Measurements from ENCODE around the gene ATP6V0D1. TPM values are rescaled to one million over a fixed set of nuclear protein-coding genes. Genes with fewer than 3 reads are reported as not detected.

Gene ATP6V0D1
- total RNA-seq, 3 donors from 2014 or later (not counting 1 experiment from before 2014, with no cell fraction given) = 76.0 to 84.9 (median 83.3) TPM

DNA sequence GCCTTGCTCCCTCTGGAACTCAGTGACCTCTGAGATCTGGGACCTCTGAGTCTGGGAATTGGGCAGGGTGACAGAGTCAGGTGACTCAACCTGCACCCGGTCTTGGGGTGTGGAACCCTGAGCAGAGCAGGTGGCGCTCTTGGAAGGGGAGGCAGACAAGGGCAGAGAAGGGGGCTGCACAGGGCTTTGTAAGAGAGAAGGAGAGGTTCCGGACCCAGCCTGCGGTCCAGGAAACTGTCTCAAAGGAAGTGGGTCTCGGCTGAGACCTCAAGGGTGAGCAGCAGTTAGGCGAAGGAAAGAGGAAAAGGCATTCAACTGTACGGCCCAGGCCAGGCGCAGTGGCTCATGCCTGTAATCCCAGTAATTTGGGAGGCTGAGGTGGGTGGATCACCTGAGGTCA, 37.7 kb upstream of the ATP6V0D1 start:
- intact Hi-C loops (cut with micrococcal nuclease) = no loop called here
- H3K27me3 ChIP-seq (ENCODE audit: control insufficient read depth, insufficient read depth, low read length) = no peaks in the 10 kb centered on the region
- H3K36me3 Mint-ChIP-seq = no peaks in the 10 kb centered on the region
- H3K27me3 Mint-ChIP-seq (ENCODE audit: low read depth in 2 of 2) = no peaks in the 10 kb centered on the region
- TF ChIP-seq, protein P1, sequence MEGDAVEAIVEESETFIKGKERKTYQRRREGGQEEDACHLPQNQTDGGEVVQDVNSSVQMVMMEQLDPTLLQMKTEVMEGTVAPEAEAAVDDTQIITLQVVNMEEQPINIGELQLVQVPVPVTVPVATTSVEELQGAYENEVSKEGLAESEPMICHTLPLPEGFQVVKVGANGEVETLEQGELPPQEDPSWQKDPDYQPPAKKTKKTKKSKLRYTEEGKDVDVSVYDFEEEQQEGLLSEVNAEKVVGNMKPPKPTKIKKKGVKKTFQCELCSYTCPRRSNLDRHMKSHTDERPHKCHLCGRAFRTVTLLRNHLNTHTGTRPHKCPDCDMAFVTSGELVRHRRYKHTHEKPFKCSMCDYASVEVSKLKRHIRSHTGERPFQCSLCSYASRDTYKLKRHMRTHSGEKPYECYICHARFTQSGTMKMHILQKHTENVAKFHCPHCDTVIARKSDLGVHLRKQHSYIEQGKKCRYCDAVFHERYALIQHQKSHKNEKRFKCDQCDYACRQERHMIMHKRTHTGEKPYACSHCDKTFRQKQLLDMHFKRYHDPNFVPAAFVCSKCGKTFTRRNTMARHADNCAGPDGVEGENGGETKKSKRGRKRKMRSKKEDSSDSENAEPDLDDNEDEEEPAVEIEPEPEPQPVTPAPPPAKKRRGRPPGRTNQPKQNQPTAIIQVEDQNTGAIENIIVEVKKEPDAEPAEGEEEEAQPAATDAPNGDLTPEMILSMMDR (IDR thresholded peaks at IDR 0.05) = no peak
- H3K9me3 Mint-ChIP-seq = no peaks in the 10 kb centered on the region
- no peaks in the 10 kb centered on the region for H3K36me3 ChIP-seq (ENCODE audit: control insufficient read depth, insufficient read depth, low read length)
- WGBS (ENCODE audit: insufficient coverage) = 19% methylated on average over 8 of the region's 8 CpGs
- H3K4me1 ChIP-seq (ENCODE audit: control insufficient read depth, insufficient read depth, low read length) = peaks cover 46% of the 10 kb centered on the region
- peak overlapping the region; percentile 6 for H3K4me3 ChIP-seq (ENCODE audit: low read length)
- peak overlapping the region; percentile 74 to 86 for H3K27ac Mint-ChIP-seq
- no peak for ATAC-seq
- H3K9me3 ChIP-seq (ENCODE audit: control insufficient read depth, insufficient read depth, low read length) = no peaks in the 10 kb centered on the region
- peak overlapping the region; percentile 79 for H3K4me3 Mint-ChIP-seq
- H3K27ac ChIP-seq (ENCODE audit: low read length) = peak overlapping the region; percentile 88
- peaks cover 26 to 36% of the 10 kb centered on the region in 2 donors for H3K4me1 Mint-ChIP-seq
- DNase-seq = no peak

DNA sequence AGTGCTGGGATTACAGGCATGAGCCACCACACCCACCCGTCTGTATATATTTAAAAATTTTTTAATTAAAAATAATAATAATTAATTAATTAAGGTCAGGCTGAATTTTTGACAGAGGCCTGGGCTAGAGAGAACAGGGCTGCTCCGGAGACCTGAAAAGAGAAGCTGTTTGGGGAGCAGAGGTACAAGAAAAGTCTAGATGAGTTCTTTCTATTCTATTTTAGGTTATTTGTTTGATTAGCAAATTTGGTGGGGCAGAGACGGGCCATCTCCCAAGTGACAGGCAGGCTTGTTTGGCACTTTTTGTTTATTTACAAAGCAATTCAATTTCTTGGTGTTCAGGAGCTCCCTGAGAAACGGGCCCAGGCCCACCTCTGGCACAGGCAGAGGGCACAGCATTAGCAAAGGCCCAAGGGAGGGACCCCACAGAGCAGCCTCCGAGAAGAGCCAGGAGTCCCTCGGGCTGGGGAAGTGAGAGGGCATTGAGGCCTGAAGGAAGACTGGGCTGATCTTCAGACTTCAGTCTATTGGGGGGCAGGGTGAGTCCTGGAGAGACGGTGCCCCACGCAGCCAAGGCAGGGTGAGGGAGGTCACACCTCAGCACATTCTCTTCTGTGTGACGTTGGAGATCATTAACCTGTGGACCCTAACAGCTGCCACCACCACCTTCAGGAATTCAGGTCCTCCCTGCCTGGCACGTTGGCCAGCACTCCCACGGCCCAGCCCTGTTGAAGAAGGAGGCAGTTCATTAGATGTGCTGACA, 36.9 kb upstream of the ATP6V0D1 start:
- 64% methylated on average over 10 of the region's 11 CpGs for WGBS (ENCODE audit: insufficient coverage)
- no peaks in the 10 kb centered on the region for H3K9me3 Mint-ChIP-seq
- DNase-seq = no peak
- H3K27ac Mint-ChIP-seq = peak overlapping the region in 1 of 2 donors; percentile 86
- Histone ChIP-seq H3K36me3 (ENCODE audit: control insufficient read depth, insufficient read depth, low read length) (no peaks in the 10 kb centered on the region), H3K27me3 (ENCODE audit: control insufficient read depth, insufficient read depth, low read length) (no peaks in the 10 kb centered on the region), H3K9me3 (ENCODE audit: control insufficient read depth, insufficient read depth, low read length) (no peaks in the 10 kb centered on the region), H3K4me3 (ENCODE audit: low read length) (peak overlapping the region; percentile 6), H3K4me1 (ENCODE audit: control insufficient read depth, insufficient read depth, low read length) (peaks cover 48% of the 10 kb centered on the region), H3K27ac (ENCODE audit: low read length) (peak overlapping the region; percentile 88)
- H3K36me3 Mint-ChIP-seq = no peaks in the 10 kb centered on the region
- intact Hi-C loops (cut with micrococcal nuclease) = no loop called here
- no peaks in the 10 kb centered on the region for H3K27me3 Mint-ChIP-seq (ENCODE audit: low read depth in 2 of 2)
- TF ChIP-seq, protein P1 (IDR thresholded peaks at IDR 0.05) = no peak
- ATAC-seq = no peak
- no peak overlapping the region for H3K4me3 Mint-ChIP-seq
- H3K4me1 Mint-ChIP-seq = peaks cover 26 to 34% of the 10 kb centered on the region in 2 donors

DNA sequence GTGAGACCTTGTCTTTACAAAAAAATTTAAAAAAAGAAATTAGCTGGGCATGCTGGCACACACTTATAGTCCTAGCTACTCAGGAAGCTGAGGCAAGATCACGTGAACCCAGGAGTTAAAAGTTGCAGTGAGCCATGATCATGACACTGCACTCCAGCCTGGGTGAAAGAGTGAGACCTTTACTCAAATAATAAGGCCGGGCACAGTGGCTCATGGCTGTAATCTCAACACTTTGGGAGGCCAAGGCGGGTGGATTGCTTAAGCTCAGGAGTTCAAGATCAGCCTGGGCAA, 36.1 kb upstream of the ATP6V0D1 start:
- H3K4me3 Mint-ChIP-seq = no peak overlapping the region
- peaks cover 48% of the 10 kb centered on the region for H3K4me1 ChIP-seq (ENCODE audit: control insufficient read depth, insufficient read depth, low read length)
- ATAC-seq = no peak

More for the DNA sequence above, 36.1 kb upstream of the ATP6V0D1 start:
- Mint-ChIP-seq H3K9me3 (no peaks in the 10 kb centered on the region), H3K36me3 (no peaks in the 10 kb centered on the region), H3K27me3 (ENCODE audit: low read depth in 2 of 2) (no peaks in the 10 kb centered on the region), H3K4me1 (peaks cover 26 to 33% of the 10 kb centered on the region in 2 donors), H3K27ac (no peak overlapping the region)
- WGBS (ENCODE audit: insufficient coverage) = 43% methylated on average over 3 of the region's 3 CpGs
- TF ChIP-seq, protein P1 (IDR thresholded peaks at IDR 0.05) = no peak
- H3K36me3 ChIP-seq (ENCODE audit: control insufficient read depth, insufficient read depth, low read length) = no peaks in the 10 kb centered on the region
- H3K4me3 ChIP-seq (ENCODE audit: low read length) = no peak overlapping the region
- H3K27ac ChIP-seq (ENCODE audit: low read length) = no peak overlapping the region
- no peaks in the 10 kb centered on the region for H3K9me3 ChIP-seq (ENCODE audit: control insufficient read depth, insufficient read depth, low read length)
- DNase-seq = no peak
- intact Hi-C loops (cut with micrococcal nuclease) = no loop called here
- H3K27me3 ChIP-seq (ENCODE audit: control insufficient read depth, insufficient read depth, low read length) = no peaks in the 10 kb centered on the region

Measured in natural killer cell (primary cell).